MM.1S (cell line): ENCODE results near the gene CFP.

Experiments used
- DNase-seq: peaks from one replicate; pipeline ENCODE4 v3.0.0-alpha.2; 2015
- H2AFZ ChIP-seq: fragments of 300-600 bp; sonication (generic); 2 replicates; pipeline ENCODE4 v1.6.0; 2016; ENCODE audit warnings: antibody characterized with exemption, low read length
- H3F3A ChIP-seq: fragments of 300-600 bp; sonication (generic); 2 replicates; pipeline ENCODE4 v1.6.1; 2016; ENCODE audit warnings: mild to moderate bottlenecking, antibody characterized with exemption, low read length, moderate library complexity, mixed read lengths; ENCODE audit not compliant: insufficient read depth
- H3K27ac ChIP-seq: fragments of 300-600 bp; sonication (generic); 2 replicates; pipeline ENCODE4 v1.5.1; 2016; ENCODE audit warnings: mild to moderate bottlenecking, low read length
- H3K27me3 ChIP-seq: fragments of 300-600 bp; sonication (generic); replicated peaks from 2 replicates; pipeline ENCODE4 v1.6.0; 2016; ENCODE audit warnings: low read length; ENCODE audit not compliant: insufficient read depth
- H3K36me3 ChIP-seq: fragments of 300-600 bp; sonication (generic); replicated peaks from 2 replicates; pipeline ENCODE4 v1.6.1; 2016; ENCODE audit warnings: mild to moderate bottlenecking, low read length, mixed read lengths; ENCODE audit not compliant: insufficient read depth
- H3K4me1 ChIP-seq: fragments of 300-600 bp; sonication (generic); 2 replicates; pipeline ENCODE4 v1.6.1; 2016; ENCODE audit warnings: low read length, mixed read lengths
- H3K4me2 ChIP-seq: fragments of 300-600 bp; sonication (generic); 2 replicates; pipeline ENCODE4 v1.6.0; 2016; ENCODE audit warnings: low read depth, low read length
- H3K4me3 ChIP-seq: fragments of 300-600 bp; sonication (generic); 2 replicates; pipeline ENCODE4 v1.5.1; 2016; ENCODE audit warnings: low read length, mixed read lengths
- H3K79me2 ChIP-seq: fragments of 300-600 bp; sonication (generic); 2 replicates; pipeline ENCODE4 v1.6.1; 2016; ENCODE audit warnings: mixed run types, low read length, mixed read lengths
- H3K9ac ChIP-seq: fragments of 300-600 bp; sonication (generic); 2 replicates; pipeline ENCODE4 v1.6.1; 2016; ENCODE audit warnings: low read length, mixed read lengths
- H3K9me2 ChIP-seq: fragments of 300-600 bp; sonication (generic); replicated peaks from 2 replicates; pipeline ENCODE4 v1.6.1; 2016; ENCODE audit warnings: mild to moderate bottlenecking, low read length, mixed read lengths; ENCODE audit not compliant: insufficient read depth
- H3K9me3 ChIP-seq: fragments of 300-600 bp; sonication (generic); replicated peaks from 2 replicates; pipeline ENCODE4 v1.6.1; 2016; ENCODE audit warnings: mild to moderate bottlenecking, low read length, mixed read lengths; ENCODE audit not compliant: insufficient read depth
- H4K20me1 ChIP-seq: fragments of 300-600 bp; sonication (generic); 2 replicates; pipeline ENCODE4 v1.6.1; 2016; ENCODE audit warnings: mild to moderate bottlenecking, low read length, moderate library complexity, mixed read lengths; ENCODE audit not compliant: insufficient read depth
- EZH2 ChIP-seq: fragments of 300-600 bp; sonication (generic); optimal IDR thresholded peaks from 2 replicates; pipeline ENCODE3; 2017; ENCODE audit warnings: low read depth, mild to moderate bottlenecking, antibody characterized with exemption, low read length, mixed read lengths
- EZH2phosphoT487 ChIP-seq: fragments of 300-600 bp; sonication (generic); IDR thresholded peaks from 2 replicates; pipeline ENCODE4 v1.6.1; 2018; ENCODE audit warnings: antibody characterized with exemption, low read length
- TF ChIP-seq, protein P1 (sequence below): fragments of 300-600 bp; sonication (generic); IDR thresholded peaks from 2 replicates; pipeline ENCODE4 v1.5.1; 2016; ENCODE audit warnings: antibody characterized with exemption, low read length, mixed read lengths

Gene CFP

DNA sequence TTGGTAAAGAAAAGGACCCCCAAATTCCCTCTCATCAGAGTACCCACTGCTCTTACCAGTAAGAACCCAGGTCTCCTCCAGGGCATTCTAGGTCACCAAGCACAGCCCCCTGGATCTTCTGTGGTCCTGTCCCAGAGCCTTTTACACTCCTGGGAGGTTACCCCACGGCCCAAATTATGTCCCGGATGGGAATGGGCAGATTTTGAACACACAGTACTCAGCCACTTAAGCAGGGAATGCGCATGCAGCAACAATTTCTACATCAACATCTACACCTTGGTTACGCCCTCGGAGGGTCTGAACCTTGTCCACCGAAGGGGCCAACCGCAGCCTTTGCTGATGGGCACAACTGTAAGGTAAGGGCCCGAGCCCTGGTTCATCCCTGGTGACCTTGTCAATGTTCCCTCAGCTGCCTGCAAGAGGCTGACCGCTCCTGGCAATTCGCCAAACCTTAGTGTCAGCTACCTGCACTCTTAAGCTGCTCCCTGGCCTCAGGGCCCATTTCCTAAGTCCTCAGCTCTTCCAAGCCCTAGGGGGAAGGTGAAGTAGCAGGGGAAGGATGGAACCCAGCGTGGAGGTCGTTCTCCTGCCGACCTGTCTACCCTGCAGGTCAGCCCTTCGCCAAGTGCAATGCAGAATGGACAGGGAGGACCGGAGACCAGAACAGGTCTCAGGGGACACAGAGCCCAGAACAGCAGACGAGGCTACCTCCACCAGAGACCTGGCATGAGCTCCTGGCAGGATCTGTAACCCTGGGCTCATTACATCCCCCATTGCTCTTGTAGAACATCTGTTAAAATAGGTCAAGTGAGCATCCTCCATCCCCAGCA, 41.6 kb downstream of the CFP start:
- Histone ChIP-seq H3K27me3 (no peaks in the 10 kb centered on the region), H3K9me3 (no peaks in the 10 kb centered on the region), H3F3A (no peaks in the 10 kb centered on the region), H2AFZ (no peak overlapping the region), H3K36me3 (no peaks in the 10 kb centered on the region), H4K20me1 (no peaks in the 10 kb centered on the region), H3K27ac (no peak overlapping the region), H3K9me2 (no peaks in the 10 kb centered on the region), H3K4me2 (no peak overlapping the region), H3K9ac (no peak overlapping the region), H3K79me2 (no peaks in the 10 kb centered on the region), H3K4me3 (no peak overlapping the region), H3K4me1 (no peaks in the 10 kb centered on the region)
- TF ChIP-seq, protein P1, sequence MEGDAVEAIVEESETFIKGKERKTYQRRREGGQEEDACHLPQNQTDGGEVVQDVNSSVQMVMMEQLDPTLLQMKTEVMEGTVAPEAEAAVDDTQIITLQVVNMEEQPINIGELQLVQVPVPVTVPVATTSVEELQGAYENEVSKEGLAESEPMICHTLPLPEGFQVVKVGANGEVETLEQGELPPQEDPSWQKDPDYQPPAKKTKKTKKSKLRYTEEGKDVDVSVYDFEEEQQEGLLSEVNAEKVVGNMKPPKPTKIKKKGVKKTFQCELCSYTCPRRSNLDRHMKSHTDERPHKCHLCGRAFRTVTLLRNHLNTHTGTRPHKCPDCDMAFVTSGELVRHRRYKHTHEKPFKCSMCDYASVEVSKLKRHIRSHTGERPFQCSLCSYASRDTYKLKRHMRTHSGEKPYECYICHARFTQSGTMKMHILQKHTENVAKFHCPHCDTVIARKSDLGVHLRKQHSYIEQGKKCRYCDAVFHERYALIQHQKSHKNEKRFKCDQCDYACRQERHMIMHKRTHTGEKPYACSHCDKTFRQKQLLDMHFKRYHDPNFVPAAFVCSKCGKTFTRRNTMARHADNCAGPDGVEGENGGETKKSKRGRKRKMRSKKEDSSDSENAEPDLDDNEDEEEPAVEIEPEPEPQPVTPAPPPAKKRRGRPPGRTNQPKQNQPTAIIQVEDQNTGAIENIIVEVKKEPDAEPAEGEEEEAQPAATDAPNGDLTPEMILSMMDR: no peak
- no peak for TF ChIP-seq EZH2
- no peak for TF ChIP-seq EZH2phosphoT487
- no peak for DNase-seq

DNA sequence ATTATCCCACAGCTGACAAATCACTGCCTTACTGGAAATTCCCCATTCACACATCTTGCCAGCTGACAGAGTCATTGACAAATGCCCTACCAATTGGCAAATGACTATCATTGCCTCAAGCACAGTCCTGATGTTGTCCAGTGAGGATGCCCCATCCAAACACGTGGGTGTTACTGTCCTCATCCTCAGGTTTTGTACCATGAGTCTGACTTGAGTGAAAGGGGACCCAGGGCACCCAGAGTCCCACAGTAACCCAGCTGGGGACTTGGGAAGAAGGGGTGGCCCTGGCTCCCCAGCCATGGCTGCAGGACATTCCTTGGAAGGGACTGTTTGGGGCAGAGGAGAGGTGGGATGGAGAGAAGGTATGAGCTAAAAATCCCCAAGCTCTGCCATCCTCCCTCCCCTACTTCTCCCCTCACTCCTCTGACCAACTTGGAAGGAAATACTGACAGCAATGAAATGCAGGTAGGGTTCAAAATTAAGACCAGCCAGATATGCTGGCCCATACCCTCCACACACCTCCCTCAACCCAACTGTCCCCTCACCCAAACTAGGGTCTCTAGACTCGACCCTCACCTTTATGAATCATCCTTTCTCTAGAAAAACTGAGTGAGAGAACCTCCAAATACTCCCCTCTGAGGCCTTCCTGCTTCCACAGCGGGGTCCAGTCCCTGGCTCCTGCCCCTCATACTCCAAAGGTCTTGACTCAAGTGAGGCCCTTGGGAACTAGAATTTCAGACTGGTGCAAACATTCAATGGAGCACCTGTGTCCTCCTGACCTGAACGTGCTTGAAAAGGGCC, 42.4 kb downstream of the CFP start:
- Histone ChIP-seq H3K4me2 (no peak overlapping the region), H3K27ac (no peak overlapping the region), H4K20me1 (no peaks in the 10 kb centered on the region), H2AFZ (no peak overlapping the region), H3K9ac (no peak overlapping the region), H3K9me3 (no peaks in the 10 kb centered on the region), H3K27me3 (no peaks in the 10 kb centered on the region), H3F3A (no peaks in the 10 kb centered on the region), H3K36me3 (no peaks in the 10 kb centered on the region), H3K9me2 (no peaks in the 10 kb centered on the region), H3K4me1 (no peaks in the 10 kb centered on the region), H3K79me2 (no peaks in the 10 kb centered on the region), H3K4me3 (no peak overlapping the region)
- TF ChIP-seq, protein P1: no peak
- TF ChIP-seq EZH2phosphoT487: no peak
- TF ChIP-seq EZH2: no peak
- no peak for DNase-seq

DNA sequence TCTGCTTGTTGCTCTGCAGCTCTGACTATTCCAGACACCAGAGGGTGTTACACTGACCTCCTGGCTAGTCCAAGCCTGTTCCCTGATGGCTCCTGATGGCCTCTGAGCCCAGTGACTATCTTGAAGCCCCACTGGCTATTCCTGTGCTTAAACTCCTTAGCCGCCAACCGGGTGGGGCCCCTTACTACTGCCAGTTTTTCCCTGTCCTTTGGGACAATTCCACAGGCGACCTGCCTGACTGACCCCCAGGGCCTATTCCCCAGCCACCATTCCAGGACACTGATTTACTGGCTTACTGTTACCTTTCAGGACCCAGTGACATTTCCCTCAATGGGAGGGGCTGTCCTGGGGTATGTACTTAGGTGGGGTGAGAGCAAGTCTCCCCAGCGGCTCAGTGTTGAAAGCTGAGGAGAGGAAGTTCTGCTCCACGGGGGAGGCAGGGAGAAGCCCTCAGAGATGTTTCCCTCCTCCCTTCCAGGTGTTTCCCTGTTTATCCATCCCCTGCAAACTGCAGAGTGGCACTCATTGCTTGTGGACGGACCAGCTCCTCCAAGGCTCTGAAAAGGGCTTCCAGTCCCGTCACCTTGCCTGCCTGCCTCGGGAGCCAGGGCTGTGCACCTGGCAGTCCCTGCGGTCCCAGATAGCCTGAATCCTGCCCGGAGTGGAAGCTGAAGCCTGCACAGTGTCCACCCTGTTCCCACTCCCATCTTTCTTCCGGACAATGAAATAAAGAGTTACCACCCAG, 43.5 kb downstream of the CFP start:
- no peak overlapping the region for H3K4me2 ChIP-seq
- TF ChIP-seq EZH2phosphoT487: no peak
- no peak for TF ChIP-seq EZH2
- H3K79me2 ChIP-seq: no peaks in the 10 kb centered on the region
- no peaks in the 10 kb centered on the region for H4K20me1 ChIP-seq
- no peak overlapping the region for H2AFZ ChIP-seq
- no peaks in the 10 kb centered on the region for H3K9me2 ChIP-seq
- no peaks in the 10 kb centered on the region for H3K36me3 ChIP-seq
- H3K27ac ChIP-seq: no peak overlapping the region
- DNase-seq: no peak
- no peak overlapping the region for H3K4me3 ChIP-seq
- no peaks in the 10 kb centered on the region for H3K27me3 ChIP-seq
- H3K4me1 ChIP-seq: 0 out of 2 replicates have a peak, but pooled peaks cover 5% of the 10 kb centered on the region
- no peaks in the 10 kb centered on the region for H3F3A ChIP-seq
- H3K9ac ChIP-seq: no peak overlapping the region
- H3K9me3 ChIP-seq: no peaks in the 10 kb centered on the region
